ENCODE measurements around the gene DOK3. TPM values are rescaled to one million over a fixed set of nuclear protein-coding genes. Genes with fewer than 3 reads are reported as not detected.

The DOK3 gene
- total RNA-seq, 1 experiment from 2014 or later = 16.4 TPM

- peak; percentile 22; the same call in 1 of the 3 replicates for TF ChIP-seq CTCF (conservative IDR thresholded peaks at IDR 0.05)
- no peaks in the 10 kb centered on the region for H3K4me1 ChIP-seq (ENCODE audit: insufficient read depth, low read length)
- no peak overlapping the region for H2AK5ac ChIP-seq (ENCODE audit: insufficient read length, low read length)
- no peak overlapping the region for H2BK120ac ChIP-seq (ENCODE audit: low read depth, low read length, poor library complexity, severe bottlenecking)
- peaks cover 14% of the 10 kb centered on the region for H3K23me2 ChIP-seq (ENCODE audit: insufficient read length, low read depth, low read length, poor library complexity, severe bottlenecking)
- WGBS (ENCODE audit: extremely low coverage, insufficient read length, low lambda C conversion rate) = no CpG with 5 or more reads among the region's 17 CpGs
- H3K4me1 Mint-ChIP-seq = peaks cover 40 to 43% of the 10 kb centered on the region in 2 experiments
- no peak overlapping the region for H2BK12ac ChIP-seq (ENCODE audit: insufficient read length, low read depth, low read length)
- H2BK15ac ChIP-seq (ENCODE audit: low read depth, low read length) = no peak overlapping the region
- H3T11ph ChIP-seq (ENCODE audit: low read length) = no peak overlapping the region
- H3K27me3 Mint-ChIP-seq (ENCODE audit: low read depth) = peaks cover 33% of the 10 kb centered on the region
- no peak overlapping the region for H2BK20ac ChIP-seq (ENCODE audit: low read depth, low read length, poor library complexity, severe bottlenecking)
- peaks cover 4% of the 10 kb centered on the region; the same call in 1 of the 2 replicates for H3K27me3 ChIP-seq (ENCODE audit: insufficient read depth, low read length)
- peaks cover 11 to 30% (median 19%) of the 10 kb centered on the region in 3 experiments for H3K36me3 Mint-ChIP-seq (ENCODE audit: insufficient read depth in 1 of 3, low read depth in 3 of 3)
- no peak overlapping the region for H2BK5ac ChIP-seq (ENCODE audit: insufficient read length, low read length)
- no peak overlapping the region for H3K9ac ChIP-seq (ENCODE audit: extremely low read depth, insufficient read length, low read length)
- no peaks in the 10 kb centered on the region for H3K9me3 ChIP-seq (ENCODE audit: control insufficient read depth, low read depth, low read length)
- no peak overlapping the region for H3K27ac Mint-ChIP-seq
- no peak overlapping the region for H4K8ac ChIP-seq (replicated peaks; ENCODE audit: insufficient read length, low read depth, low read length)
- H3K18ac ChIP-seq (ENCODE audit: insufficient read length, low read depth, low read length) = no peak overlapping the region
- no peaks in the 10 kb centered on the region for H3K79me2 ChIP-seq (ENCODE audit: insufficient read depth, low read length)
- no peak overlapping the region for H3K14ac ChIP-seq (ENCODE audit: insufficient read depth, low read length)
- H4K5ac ChIP-seq (ENCODE audit: insufficient read length, low read depth, low read length) = no peak overlapping the region
- no peak overlapping the region for H3K4me2 ChIP-seq (ENCODE audit: insufficient read depth, insufficient read length, low read length)
- H3K23ac ChIP-seq (ENCODE audit: insufficient read length, low read depth, low read length) = no peak overlapping the region
- no peak overlapping the region for H2AFZ ChIP-seq (ENCODE audit: low read length)
- H3K79me1 ChIP-seq (ENCODE audit: insufficient read depth, low read depth, low read length, poor library complexity, severe bottlenecking) = no peaks in the 10 kb centered on the region
- H3K4ac ChIP-seq (ENCODE audit: low read depth, low read length) = no peak overlapping the region
- H4K20me1 ChIP-seq (ENCODE audit: control insufficient read depth, insufficient read depth, insufficient read length) = no peaks in the 10 kb centered on the region
- peak overlapping the region; percentile 49 to 71; a peak in 4 of 5 replicates for H3K4me3 Mint-ChIP-seq
- H3K9me3 Mint-ChIP-seq = no peaks in the 10 kb centered on the region; a peak in 1 of 5 replicates
- no peak for DNase-seq
- no peak overlapping the region for H4K91ac ChIP-seq (ENCODE audit: insufficient read length, low read depth, low read length)
- no peak overlapping the region for H3K27ac ChIP-seq (ENCODE audit: insufficient read length, low read depth, low read length)
- no peak overlapping the region for H3K56ac ChIP-seq (ENCODE audit: insufficient read length, low read depth, low read length)
These were observed 56.7 kb downstream of the DOK3 start for GRCh38 chr5:177452688-177453638.

Other genes starting within 250 kb of the DOK3 start
- gene RAB24, start 206.1 kb downstream of the DOK3 start, total RNA-seq (2021) = 17.6 and 18.6 TPM in 2 replicates
- gene PRELID1, start 206.0 kb downstream of the DOK3 start, total RNA-seq (2021) = 212 and 213 TPM in 2 replicates
- 9.8 and 10.9 TPM in 2 replicates for gene MXD3, start 197.9 kb downstream of the DOK3 start, total RNA-seq (2021)
- 105 and 106 TPM in 2 replicates for gene LMAN2, start 158.2 kb downstream of the DOK3 start, total RNA-seq (2021)
- 12.3 and 16.4 TPM in 2 replicates for gene RGS14, start 151.9 kb downstream of the DOK3 start, total RNA-seq (2021)
- not detected in 2 replicates for gene SLC34A1, start 125.4 kb downstream of the DOK3 start, total RNA-seq (2021)
- gene PFN3, start 109.2 kb downstream of the DOK3 start, total RNA-seq (2021) = not detected in 2 replicates
- gene F12, start 100.3 kb downstream of the DOK3 start, total RNA-seq (2021) = 2.3 and 3.5 TPM in 2 replicates
- 73.7 and 75.2 TPM in 2 replicates for gene GRK6, start 83.2 kb downstream of the DOK3 start, total RNA-seq (2021)
- gene PRR7, start 63.0 kb downstream of the DOK3 start, total RNA-seq (2021) = 9.6 and 10.2 TPM in 2 replicates
- 339 and 340 TPM in 2 replicates for gene DBN1, start 36.2 kb downstream of the DOK3 start, total RNA-seq (2021)
- gene PDLIM7, start 12.2 kb downstream of the DOK3 start, total RNA-seq (2021) = 134 and 137 TPM in 2 replicates
- 125 and 133 TPM in 2 replicates for gene DDX41, start 7.1 kb upstream of the DOK3 start, total RNA-seq (2021)
- gene FAM193B, start 44.7 kb upstream of the DOK3 start, total RNA-seq (2021) = 65.0 and 71.5 TPM in 2 replicates
- 155 and 156 TPM in 2 replicates for gene TMED9, start 82.4 kb upstream of the DOK3 start, total RNA-seq (2021)
- 26.3 TPM in 2 replicates for gene B4GALT7, start 90.3 kb upstream of the DOK3 start, total RNA-seq (2021)